Neural crest cell (in vitro differentiated cells): ENCODE measurements around the gene GPRIN2. TPM values are rescaled to one million over a fixed set of nuclear protein-coding genes. Genes with fewer than 3 reads are reported as not detected.

Experiments
- DNase-seq: peaks from one replicate; pipeline ENCODE4 v3.0.0; 2021; ENCODE audit warnings: low read depth, mixed read lengths, low spot score
- H3K27ac Mint-ChIP-seq: one replicate; pipeline ENCODE4 v1.8.0; 2021; ENCODE audit warnings: mild to moderate bottlenecking, mixed read lengths; ENCODE audit not compliant: unreplicated experiment
- H3K27me3 Mint-ChIP-seq: 2 replicates; pipeline ENCODE4 v1.8.0; 2021; ENCODE audit warnings: low read depth, mild to moderate bottlenecking, mixed read lengths
- H3K36me3 Mint-ChIP-seq: 2 replicates; pipeline ENCODE4 v1.8.0; 2021; ENCODE audit warnings: low read depth, mild to moderate bottlenecking, mixed read lengths
- H3K4me1 Mint-ChIP-seq: 2 replicates; pipeline ENCODE4 v1.8.0; 2021; ENCODE audit warnings: mixed read lengths
- H3K4me3 Mint-ChIP-seq: one replicate; pipeline ENCODE4 v1.8.0; 2021; ENCODE audit warnings: mild to moderate bottlenecking, mixed read lengths
- H3K9me3 Mint-ChIP-seq: 2 replicates; pipeline ENCODE4 v1.8.0; 2021; ENCODE audit warnings: mixed read lengths
- total RNA-seq: library from RNA; stranded (reverse); gene quantifications from 2 replicates; pipeline ENCODE4 v1.2.1, GENCODE V29; 2021
- TF ChIP-seq, protein P1 (sequence below): fragments of 200-600 bp; sonication (generic); conservative IDR thresholded peaks from 2 replicates; pipeline ENCODE4 v1.5.0; 2021; ENCODE audit warnings: antibody characterized with exemption, mild to moderate bottlenecking

The GPRIN2 gene
- total RNA-seq, 1 donor from 2014 or later: 1.5 TPM

DNA sequence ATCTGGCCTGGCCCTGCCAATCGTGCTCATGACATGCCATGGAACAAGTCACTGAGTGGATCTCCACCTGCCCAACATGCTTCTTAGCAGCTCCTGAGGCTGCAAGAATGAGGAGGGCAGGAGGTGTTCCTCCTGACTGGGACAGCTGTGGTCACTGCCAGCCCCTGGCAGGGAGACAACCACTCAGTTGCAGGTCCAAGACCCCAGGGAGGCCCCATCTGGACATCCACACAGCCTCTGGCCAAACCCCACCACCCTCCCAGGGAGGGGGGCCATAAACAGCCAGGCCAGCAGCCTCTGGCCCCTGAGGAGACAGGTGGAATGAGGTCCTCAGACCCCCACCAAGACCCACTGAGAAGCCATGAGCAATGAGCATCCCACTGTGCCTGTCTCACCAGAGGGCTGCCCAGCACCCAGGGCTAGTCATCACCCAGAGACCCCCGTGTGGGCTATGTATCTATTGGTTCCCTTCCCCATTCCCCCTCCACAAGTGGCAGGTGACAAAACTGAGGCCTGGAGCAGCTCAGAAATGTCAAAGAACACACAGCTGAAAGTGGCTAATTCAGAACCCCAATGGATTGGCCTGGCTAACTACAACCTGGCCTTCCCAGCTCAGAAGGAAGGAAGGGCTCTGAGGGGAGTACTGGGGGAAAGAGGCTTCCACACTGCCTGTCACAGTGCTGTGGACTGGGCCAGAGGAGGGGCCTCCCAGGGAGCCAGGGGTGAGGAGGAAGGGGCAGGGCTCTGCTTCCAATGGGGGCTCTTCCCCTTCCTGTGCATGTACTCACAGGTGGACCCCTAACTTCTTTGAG lies 3.0 kb downstream of the GPRIN2 start:
- Mint-ChIP-seq H3K4me3 (no peak overlapping the region), H3K27me3 (no peaks in the 10 kb centered on the region), H3K27ac (no peak overlapping the region), H3K36me3 (no peaks in the 10 kb centered on the region), H3K4me1 (peaks cover 15% of the 10 kb centered on the region), H3K9me3 (no peaks in the 10 kb centered on the region)
- TF ChIP-seq, protein P1, sequence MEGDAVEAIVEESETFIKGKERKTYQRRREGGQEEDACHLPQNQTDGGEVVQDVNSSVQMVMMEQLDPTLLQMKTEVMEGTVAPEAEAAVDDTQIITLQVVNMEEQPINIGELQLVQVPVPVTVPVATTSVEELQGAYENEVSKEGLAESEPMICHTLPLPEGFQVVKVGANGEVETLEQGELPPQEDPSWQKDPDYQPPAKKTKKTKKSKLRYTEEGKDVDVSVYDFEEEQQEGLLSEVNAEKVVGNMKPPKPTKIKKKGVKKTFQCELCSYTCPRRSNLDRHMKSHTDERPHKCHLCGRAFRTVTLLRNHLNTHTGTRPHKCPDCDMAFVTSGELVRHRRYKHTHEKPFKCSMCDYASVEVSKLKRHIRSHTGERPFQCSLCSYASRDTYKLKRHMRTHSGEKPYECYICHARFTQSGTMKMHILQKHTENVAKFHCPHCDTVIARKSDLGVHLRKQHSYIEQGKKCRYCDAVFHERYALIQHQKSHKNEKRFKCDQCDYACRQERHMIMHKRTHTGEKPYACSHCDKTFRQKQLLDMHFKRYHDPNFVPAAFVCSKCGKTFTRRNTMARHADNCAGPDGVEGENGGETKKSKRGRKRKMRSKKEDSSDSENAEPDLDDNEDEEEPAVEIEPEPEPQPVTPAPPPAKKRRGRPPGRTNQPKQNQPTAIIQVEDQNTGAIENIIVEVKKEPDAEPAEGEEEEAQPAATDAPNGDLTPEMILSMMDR: no peak
- DNase-seq: peak; percentile 10

DNA sequence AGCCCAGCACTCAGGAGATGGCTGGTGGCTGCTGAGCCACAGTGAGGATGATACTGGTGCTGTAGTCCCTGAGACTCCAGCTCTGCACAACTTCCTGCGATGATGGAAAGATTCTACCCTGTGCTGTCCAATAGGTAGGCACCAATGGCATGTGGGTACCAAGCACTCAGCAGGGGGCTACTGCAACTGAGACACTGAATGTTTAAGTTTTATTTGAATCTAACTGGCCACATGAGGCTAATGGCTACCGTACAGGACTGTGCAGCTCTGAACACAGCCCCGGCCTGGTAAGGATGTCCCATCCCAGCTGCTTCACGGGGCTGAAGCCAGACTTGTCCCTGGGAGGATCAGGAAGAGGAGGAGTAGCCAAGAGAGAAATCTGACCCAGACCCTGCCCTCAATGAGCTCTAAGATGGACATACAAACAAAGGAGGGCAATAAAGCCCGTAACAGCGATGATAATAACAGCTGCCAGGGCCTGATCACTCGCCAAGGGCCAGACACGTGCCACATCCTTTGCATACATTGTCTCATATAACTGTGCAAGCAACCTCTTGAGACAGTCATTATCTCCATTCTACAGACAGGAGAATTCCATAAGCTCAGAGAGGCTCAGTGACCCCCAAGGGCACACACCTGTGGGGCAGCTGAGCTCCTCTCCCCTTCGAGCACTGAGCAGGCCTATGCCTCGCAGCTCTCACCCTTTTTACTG lies 3.8 kb downstream of the GPRIN2 start:
- no peaks in the 10 kb centered on the region for H3K27me3 Mint-ChIP-seq
- H3K9me3 Mint-ChIP-seq: no peaks in the 10 kb centered on the region
- no peaks in the 10 kb centered on the region for H3K36me3 Mint-ChIP-seq
- peak; percentile 1 for DNase-seq
- H3K27ac Mint-ChIP-seq: no peak overlapping the region
- no peak overlapping the region for H3K4me3 Mint-ChIP-seq
- peaks cover 11% of the 10 kb centered on the region for H3K4me1 Mint-ChIP-seq
- TF ChIP-seq, protein P1: no peak

DNA sequence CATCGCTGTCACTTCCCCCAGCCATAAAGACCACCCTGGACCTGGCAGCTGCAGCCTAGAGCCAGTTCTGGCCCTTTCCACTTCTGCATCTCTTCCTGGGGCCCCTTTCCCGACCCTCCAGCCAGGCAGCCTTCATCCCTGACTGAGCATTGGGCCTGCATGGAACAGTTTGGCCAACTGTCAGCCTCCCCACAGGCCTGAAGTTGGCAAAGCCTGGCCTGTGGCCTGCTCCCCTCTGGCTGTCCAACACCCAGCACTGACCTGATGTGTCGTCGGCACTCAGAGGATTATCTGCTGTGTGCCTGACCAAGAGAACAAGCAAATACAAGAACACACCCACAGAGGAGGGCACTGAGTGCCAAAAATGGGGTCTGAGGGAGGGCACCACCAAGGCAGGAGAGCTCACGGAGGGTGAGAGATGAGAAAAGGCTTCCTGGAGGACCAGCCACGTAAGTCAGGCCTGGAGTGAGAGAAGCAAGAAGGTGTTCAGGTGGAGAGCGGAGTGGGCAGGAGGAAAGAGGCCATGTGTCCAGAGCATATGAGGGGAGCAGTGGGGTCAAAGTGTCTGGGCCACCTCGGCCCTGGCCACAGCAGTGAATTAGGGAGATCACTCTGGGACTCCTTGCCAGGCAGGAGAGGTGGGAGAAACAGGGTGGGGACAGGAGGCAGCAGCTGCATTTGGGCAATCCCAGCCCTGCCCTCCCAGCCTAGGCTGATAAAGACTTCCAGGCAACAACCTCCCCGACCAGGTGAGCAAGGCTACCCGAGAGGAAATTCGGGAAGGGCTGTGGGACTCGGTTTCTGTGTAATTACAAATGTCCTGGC lies 4.5 kb downstream of the GPRIN2 start:
- no peak overlapping the region for H3K27ac Mint-ChIP-seq
- DNase-seq: peak; percentile 1

DNA sequence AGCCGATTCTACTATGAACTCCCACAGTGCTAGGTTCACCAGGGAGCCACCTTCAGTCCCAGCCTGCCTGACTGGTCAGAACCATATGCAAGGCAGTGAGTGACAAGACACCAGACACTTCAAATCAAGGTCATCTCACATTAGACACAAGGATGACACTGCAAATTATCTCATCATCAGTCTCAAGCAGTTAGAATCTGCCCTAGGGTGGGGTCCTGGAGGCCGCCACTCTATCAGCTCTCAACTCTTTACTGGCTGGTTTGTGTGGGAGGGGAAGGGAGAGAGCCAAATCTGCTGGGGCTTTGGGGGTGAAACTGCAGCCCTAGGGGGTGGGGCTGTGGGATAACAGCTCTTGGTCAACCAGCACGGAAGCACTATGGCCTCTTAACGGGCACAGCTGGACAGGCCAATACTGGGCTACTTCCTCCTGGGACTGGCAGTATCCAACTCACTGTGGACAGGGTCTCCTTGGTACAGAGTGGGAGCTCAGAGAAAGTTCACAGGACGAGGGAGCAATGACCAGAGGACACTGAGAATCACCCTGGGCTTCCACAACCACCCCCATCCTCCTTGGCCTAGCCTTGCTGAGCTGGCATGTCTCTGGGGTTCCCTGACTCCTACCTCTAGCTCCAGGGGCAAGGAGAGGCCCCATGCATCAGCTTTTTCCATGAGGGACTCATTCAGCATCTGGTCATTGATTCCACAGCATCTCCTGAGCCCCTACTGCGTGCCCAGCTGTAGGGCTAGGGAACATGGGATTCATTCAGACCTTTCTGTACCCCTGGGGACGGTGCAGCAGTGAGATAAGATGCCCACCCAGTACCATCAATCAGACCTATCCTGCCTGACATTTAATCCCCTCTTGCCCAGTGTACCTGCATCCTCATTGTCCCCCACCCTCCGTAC lies 5.4 kb downstream of the GPRIN2 start:
- Mint-ChIP-seq H3K36me3 (no peaks in the 10 kb centered on the region), H3K9me3 (no peaks in the 10 kb centered on the region), H3K27ac (no peak overlapping the region), H3K4me3 (no peak overlapping the region), H3K4me1 (peaks cover 4% of the 10 kb centered on the region), H3K27me3 (no peaks in the 10 kb centered on the region)
- TF ChIP-seq, protein P1: no peak
- no peak for DNase-seq

More for the DNA sequence above, 4.5 kb downstream of the GPRIN2 start:
- TF ChIP-seq, protein P1: no peak
- Mint-ChIP-seq H3K4me1 (peaks cover 9% of the 10 kb centered on the region), H3K9me3 (no peaks in the 10 kb centered on the region), H3K4me3 (no peak overlapping the region), H3K36me3 (no peaks in the 10 kb centered on the region), H3K27me3 (no peaks in the 10 kb centered on the region)
